ENCODE measurements around the gene RAC3.

The RAC3 gene

GRCh38 chr17:82082456-82082855 is 51.0 kb downstream of the RAC3 start:
- H3K36me3 ChIP-seq = peaks cover 95% of the 10 kb centered on the region
- no peak for TF ChIP-seq CTCF (IDR thresholded peaks at IDR 0.05; ENCODE audit: low read depth, low read length)

GRCh38 chr17:82083009-82083408 is 51.5 kb downstream of the RAC3 start:
- Histone ChIP-seq H3K27ac (no peak overlapping the region), H3K36me3 (peaks cover 95% of the 10 kb centered on the region), H3K9me3 (ENCODE audit: severe bottlenecking) (no peaks in the 10 kb centered on the region), H3K27me3 (ENCODE audit: insufficient read depth, low read depth, severe bottlenecking) (no peaks in the 10 kb centered on the region), H3K4me3 (ENCODE audit: low read depth, low read length) (no peak overlapping the region)
- no peak for DNase-seq
- no peak for TF ChIP-seq CTCF (IDR thresholded peaks at IDR 0.05; ENCODE audit: low read depth, low read length)

More at GRCh38 chr17:82082456-82082855, 51.0 kb downstream of the RAC3 start:
- H3K27me3 ChIP-seq (ENCODE audit: insufficient read depth, low read depth, severe bottlenecking) = no peaks in the 10 kb centered on the region
- H3K4me3 ChIP-seq (ENCODE audit: low read depth, low read length) = no peak overlapping the region
- H3K9me3 ChIP-seq (ENCODE audit: severe bottlenecking) = no peaks in the 10 kb centered on the region
- H3K27ac ChIP-seq = no peak overlapping the region
- no peak for DNase-seq

Data from WERI-Rb-1 (cell line).